ENCODE data around the gene NOTCH4.

The NOTCH4 gene

DNA sequence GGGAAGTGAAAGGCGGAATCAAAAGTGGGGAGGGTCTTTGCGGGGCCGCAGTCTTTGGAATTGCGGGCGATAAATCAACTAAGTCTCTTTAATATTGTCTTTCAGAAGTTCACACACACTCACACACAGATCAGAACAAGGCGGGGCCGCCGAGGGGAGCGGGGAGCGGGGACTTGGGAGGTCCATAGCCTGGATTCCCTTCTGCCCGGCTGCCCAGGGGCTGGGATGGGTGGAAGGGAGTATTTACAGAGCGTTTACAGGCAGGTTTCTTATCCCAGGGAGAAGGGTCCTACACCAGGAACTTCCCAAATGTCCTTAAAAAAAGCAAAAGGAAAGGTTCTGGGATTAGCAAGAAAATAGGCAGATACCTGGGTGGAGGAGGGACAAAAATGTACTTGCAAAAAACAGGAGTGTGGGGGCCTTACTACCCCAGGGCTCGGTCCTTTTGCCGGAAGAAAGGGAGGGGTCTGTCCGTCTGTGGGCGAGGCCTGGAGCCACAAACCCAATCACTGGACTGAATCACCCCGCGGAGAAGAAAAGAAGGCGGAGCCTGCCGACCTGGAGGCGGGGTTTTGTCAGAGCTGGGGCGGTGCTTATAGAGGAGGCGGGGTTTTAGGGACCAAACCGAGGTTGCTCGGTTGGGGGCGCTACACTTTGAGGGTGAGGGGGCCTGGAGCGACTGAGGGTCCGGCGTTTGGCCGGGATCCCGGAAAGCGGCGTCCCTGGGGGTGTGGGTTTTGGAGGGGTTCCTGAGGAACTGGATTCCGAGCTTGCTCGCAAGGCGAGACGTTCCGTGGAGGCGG, 75.4 kb downstream of the NOTCH4 start:
- ChIA-PET CTCF (no interaction called here), POLR2A (interaction anchor here (1.2 kb wide), 1 partner anchor 18 kb away, joined by 5 read pairs; the partner anchor contains the start of gene FKBPL)
- peak; percentile 48 for DNase-seq (ENCODE audit: extremely low spot score)
- TF ChIP-seq ZNF384 (IDR thresholded peaks at IDR 0.05) (no peak), TARDBP (IDR thresholded peaks at IDR 0.05) (no peak), SP1 (IDR thresholded peaks at IDR 0.05) (no peak), ARNT (IDR thresholded peaks at IDR 0.05) (no peak), LEF1 (IDR thresholded peaks at IDR 0.05; ENCODE audit: borderline replicate concordance) (no peak), FOXM1 (IDR thresholded peaks at IDR 0.05; ENCODE audit: borderline replicate concordance) (no peak)
- TF ChIP-seq, protein P1, sequence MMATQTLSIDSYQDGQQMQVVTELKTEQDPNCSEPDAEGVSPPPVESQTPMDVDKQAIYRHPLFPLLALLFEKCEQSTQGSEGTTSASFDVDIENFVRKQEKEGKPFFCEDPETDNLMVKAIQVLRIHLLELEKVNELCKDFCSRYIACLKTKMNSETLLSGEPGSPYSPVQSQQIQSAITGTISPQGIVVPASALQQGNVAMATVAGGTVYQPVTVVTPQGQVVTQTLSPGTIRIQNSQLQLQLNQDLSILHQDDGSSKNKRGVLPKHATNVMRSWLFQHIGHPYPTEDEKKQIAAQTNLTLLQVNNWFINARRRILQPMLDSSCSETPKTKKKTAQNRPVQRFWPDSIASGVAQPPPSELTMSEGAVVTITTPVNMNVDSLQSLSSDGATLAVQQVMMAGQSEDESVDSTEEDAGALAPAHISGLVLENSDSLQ (IDR thresholded peaks at IDR 0.05): no peak

- POLR2A ChIA-PET: interaction anchor here (1.2 kb wide), 1 partner anchor 17 kb away, joined by 5 read pairs; the partner anchor contains the start of gene FKBPL
- TF ChIP-seq L3MBTL2 (conservative IDR thresholded peaks at IDR 0.05): no peak
- no peak for TF ChIP-seq ELF4 (IDR thresholded peaks at IDR 0.05)
- no peak for TF ChIP-seq ZNF384 (IDR thresholded peaks at IDR 0.05)
- no peak for TF ChIP-seq SP1 (IDR thresholded peaks at IDR 0.05)
- TF ChIP-seq CTBP1 (IDR thresholded peaks at IDR 0.05; ENCODE audit: borderline replicate concordance): no peak
- TF ChIP-seq, protein P1 (IDR thresholded peaks at IDR 0.05): no peak
- TF ChIP-seq ARNT (IDR thresholded peaks at IDR 0.05): no peak
- TF ChIP-seq NFRKB (IDR thresholded peaks at IDR 0.05): no peak
- no peak for TF ChIP-seq FOXK2 (IDR thresholded peaks at IDR 0.05)
- no peak for TF ChIP-seq SUZ12 (IDR thresholded peaks at IDR 0.05)
- no peak for TF ChIP-seq TARDBP (IDR thresholded peaks at IDR 0.05)
- no peak for TF ChIP-seq FOXM1 (IDR thresholded peaks at IDR 0.05; ENCODE audit: borderline replicate concordance)
- no peak for TF ChIP-seq FOXA1 (IDR thresholded peaks at IDR 0.05)
- no peak for TF ChIP-seq HDGF (IDR thresholded peaks at IDR 0.05; ENCODE audit: borderline replicate concordance)
- no peak for DNase-seq (ENCODE audit: extremely low spot score)
- CTCF ChIA-PET: no interaction called here
Measured at GRCh38 chr6:32147401-32148132, 76.3 kb downstream of the NOTCH4 start.

GRCh38 chr6:32146687-32147086, 77.2 kb downstream of the NOTCH4 start:
- ChIA-PET CTCF (no interaction called here), POLR2A (interaction anchor here (1.2 to 1.6 kb wide), 2 partner anchors 17 to 49 kb away, joined by 4 to 11 read pairs; partner anchors contain the start of gene FKBPL)
- DNase-seq (ENCODE audit: extremely low spot score): no peak
- no peak for TF ChIP-seq SP1 (IDR thresholded peaks at IDR 0.05)
- no peak for TF ChIP-seq FOXK2 (IDR thresholded peaks at IDR 0.05)

GRCh38 chr6:32146287-32146686, 77.6 kb downstream of the NOTCH4 start:
- TF ChIP-seq LEF1 (IDR thresholded peaks at IDR 0.05; ENCODE audit: borderline replicate concordance): no peak
- TF ChIP-seq ZNF384 (IDR thresholded peaks at IDR 0.05): no peak
- TF ChIP-seq FOXM1 (IDR thresholded peaks at IDR 0.05; ENCODE audit: borderline replicate concordance): no peak
- TF ChIP-seq ARNT (IDR thresholded peaks at IDR 0.05): no peak
- TF ChIP-seq CTBP1 (IDR thresholded peaks at IDR 0.05; ENCODE audit: borderline replicate concordance): no peak
- no peak for TF ChIP-seq SUZ12 (IDR thresholded peaks at IDR 0.05)
- no peak for TF ChIP-seq NFRKB (IDR thresholded peaks at IDR 0.05)
- no peak for TF ChIP-seq HDGF (IDR thresholded peaks at IDR 0.05; ENCODE audit: borderline replicate concordance)
- TF ChIP-seq TARDBP (IDR thresholded peaks at IDR 0.05): no peak
- TF ChIP-seq FOXK2 (IDR thresholded peaks at IDR 0.05): no peak
- no peak for TF ChIP-seq FOXA1 (IDR thresholded peaks at IDR 0.05)
- no peak for TF ChIP-seq ELF4 (IDR thresholded peaks at IDR 0.05)
- no peak for TF ChIP-seq L3MBTL2 (conservative IDR thresholded peaks at IDR 0.05)
- no peak for TF ChIP-seq BHLHE40 (IDR thresholded peaks at IDR 0.05; ENCODE audit: borderline replicate concordance)
- TF ChIP-seq, protein P1 (IDR thresholded peaks at IDR 0.05): no peak
- TF ChIP-seq SP1 (IDR thresholded peaks at IDR 0.05): no peak
- POLR2A ChIA-PET: interaction anchor here (0.8 to 1.6 kb wide), 3 partner anchors 15 to 50 kb away, joined by 3 to 11 read pairs (median 4); partner anchors contain the start of gene FKBPL
- CTCF ChIA-PET: no interaction called here

More at GRCh38 chr6:32146287-32146686, 77.6 kb downstream of the NOTCH4 start:
- no peak for DNase-seq (ENCODE audit: extremely low spot score)
